Measurements from ENCODE around the gene EXOC8. TPM values are rescaled to one million over a fixed set of nuclear protein-coding genes. Genes with fewer than 3 reads are reported as not detected.

Gene EXOC8
- polyA plus RNA-seq, 1 donor = 13.7 TPM

DNA sequence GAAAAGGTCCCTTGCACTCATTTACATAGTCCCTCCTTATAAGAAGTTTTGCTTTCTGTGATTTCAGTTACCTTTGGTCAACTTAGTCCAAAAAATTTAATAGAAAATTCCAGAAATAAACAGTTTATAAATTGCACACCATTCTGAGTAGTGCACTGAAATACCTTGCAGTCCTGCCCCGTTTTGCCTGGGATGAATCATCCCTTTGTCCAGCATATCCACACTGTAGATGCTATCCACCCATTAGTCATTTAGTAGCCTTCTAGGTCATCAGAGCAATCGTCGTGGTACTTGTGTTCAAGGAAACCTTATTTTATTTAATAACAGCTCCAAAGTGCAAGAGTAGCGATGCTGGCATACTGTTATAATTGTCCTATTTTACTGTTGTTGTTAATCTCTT, 38.4 kb upstream of the EXOC8 start:
- H3K27me3 ChIP-seq (ENCODE audit: control insufficient read depth, insufficient read depth, low read length) = no peaks in the 10 kb centered on the region
- no peaks in the 10 kb centered on the region for H3K4me1 ChIP-seq (ENCODE audit: control insufficient read depth, insufficient read depth, low read length)
- no peaks in the 10 kb centered on the region for H3K9me3 ChIP-seq (ENCODE audit: control insufficient read depth, low read depth, low read length)
- no peak overlapping the region for H3K27ac ChIP-seq (ENCODE audit: low read length)
- peaks cover 6% of the 10 kb centered on the region for H3K36me3 ChIP-seq (ENCODE audit: control insufficient read depth, insufficient read depth, low read length)
- peak in 1 of 2 donors; percentile 22 for DNase-seq
- H3K4me3 ChIP-seq (ENCODE audit: low read length) = no peak overlapping the region
- no CpG with 5 or more reads among the region's 4 CpGs for WGBS (ENCODE audit: insufficient coverage, low lambda C conversion rate)

DNA sequence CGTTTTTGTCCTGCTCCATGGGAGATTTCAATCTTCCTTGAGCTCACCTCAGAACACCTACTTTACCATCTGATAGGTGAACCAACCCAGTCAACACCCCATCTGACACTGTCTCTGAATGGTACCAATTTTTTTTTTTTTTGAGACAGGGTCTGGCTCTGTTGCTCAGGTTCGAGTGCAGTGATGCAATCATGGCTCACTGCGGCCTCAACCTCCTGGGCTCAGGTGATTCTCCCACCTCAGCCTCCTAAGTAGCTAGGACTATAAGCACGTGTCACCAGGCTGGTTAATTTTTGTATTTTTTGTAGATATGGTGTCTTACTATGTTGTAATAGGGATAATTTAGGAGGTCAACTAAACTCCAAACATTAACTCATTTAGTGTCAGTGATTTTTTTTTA, 36.7 kb upstream of the EXOC8 start:
- Histone ChIP-seq H3K9me3 (ENCODE audit: control insufficient read depth, low read depth, low read length) (no peaks in the 10 kb centered on the region), H3K27me3 (ENCODE audit: control insufficient read depth, insufficient read depth, low read length) (no peaks in the 10 kb centered on the region), H3K27ac (ENCODE audit: low read length) (no peak overlapping the region), H3K36me3 (ENCODE audit: control insufficient read depth, insufficient read depth, low read length) (peaks cover 10% of the 10 kb centered on the region), H3K4me1 (ENCODE audit: control insufficient read depth, insufficient read depth, low read length) (no peaks in the 10 kb centered on the region), H3K4me3 (ENCODE audit: low read length) (no peak overlapping the region)
- 100% methylated on average over 1 of the region's 4 CpGs for WGBS (ENCODE audit: insufficient coverage, low lambda C conversion rate)
- no peak for DNase-seq

DNA sequence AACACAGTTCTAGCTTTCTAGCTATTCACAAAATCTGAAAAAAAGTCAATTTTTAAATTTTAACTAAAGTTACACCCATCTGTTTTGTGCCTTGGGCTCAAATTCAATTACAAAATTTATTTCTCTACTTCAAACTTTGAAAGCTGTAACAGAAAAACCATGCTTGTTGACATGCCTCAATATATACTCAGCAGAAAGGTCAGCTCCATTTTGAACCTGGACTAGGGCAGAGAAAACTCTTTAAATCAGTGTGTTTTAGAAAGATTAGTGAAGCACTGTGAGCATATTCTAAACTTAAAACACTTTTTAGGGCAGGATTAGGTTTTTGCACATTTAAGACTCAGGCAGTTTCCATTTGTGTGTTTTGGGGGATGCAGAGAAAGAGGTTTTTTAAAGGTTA, 34.8 kb upstream of the EXOC8 start:
- Histone ChIP-seq H3K4me1 (ENCODE audit: control insufficient read depth, insufficient read depth, low read length) (no peaks in the 10 kb centered on the region), H3K27ac (ENCODE audit: low read length) (no peak overlapping the region), H3K27me3 (ENCODE audit: control insufficient read depth, insufficient read depth, low read length) (no peaks in the 10 kb centered on the region), H3K4me3 (ENCODE audit: low read length) (no peak overlapping the region), H3K9me3 (ENCODE audit: control insufficient read depth, low read depth, low read length) (no peaks in the 10 kb centered on the region), H3K36me3 (ENCODE audit: control insufficient read depth, insufficient read depth, low read length) (peaks cover 17% of the 10 kb centered on the region)
- no peak for DNase-seq

DNA sequence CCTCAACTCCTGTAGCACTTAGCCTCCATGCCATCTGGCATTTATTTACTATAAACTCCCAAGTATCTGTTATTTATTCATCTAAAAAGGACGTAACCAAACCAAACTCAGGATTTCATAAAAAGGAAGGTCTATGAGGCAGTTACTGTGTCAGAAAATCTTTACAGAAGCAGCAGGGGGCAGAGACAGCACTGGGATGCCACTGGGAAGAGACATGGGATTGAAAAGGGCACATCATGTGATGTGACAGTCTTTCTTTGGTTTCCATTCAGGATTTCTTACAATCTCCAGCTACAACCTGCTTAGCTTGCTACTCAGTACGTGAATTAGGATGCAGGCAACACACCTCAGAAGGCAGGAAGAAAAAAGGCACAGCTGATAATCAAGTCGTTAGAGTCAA, 31.6 kb upstream of the EXOC8 start:
- Histone ChIP-seq H3K36me3 (ENCODE audit: control insufficient read depth, insufficient read depth, low read length) (peaks cover 20% of the 10 kb centered on the region), H3K27me3 (ENCODE audit: control insufficient read depth, insufficient read depth, low read length) (no peaks in the 10 kb centered on the region), H3K27ac (ENCODE audit: low read length) (no peak overlapping the region), H3K4me1 (ENCODE audit: control insufficient read depth, insufficient read depth, low read length) (no peaks in the 10 kb centered on the region), H3K9me3 (ENCODE audit: control insufficient read depth, low read depth, low read length) (no peaks in the 10 kb centered on the region), H3K4me3 (ENCODE audit: low read length) (no peak overlapping the region)
- no CpG with 5 or more reads among the region's 3 CpGs for WGBS (ENCODE audit: insufficient coverage, low lambda C conversion rate)
- peak in 1 of 2 donors; percentile 7 for DNase-seq

DNA sequence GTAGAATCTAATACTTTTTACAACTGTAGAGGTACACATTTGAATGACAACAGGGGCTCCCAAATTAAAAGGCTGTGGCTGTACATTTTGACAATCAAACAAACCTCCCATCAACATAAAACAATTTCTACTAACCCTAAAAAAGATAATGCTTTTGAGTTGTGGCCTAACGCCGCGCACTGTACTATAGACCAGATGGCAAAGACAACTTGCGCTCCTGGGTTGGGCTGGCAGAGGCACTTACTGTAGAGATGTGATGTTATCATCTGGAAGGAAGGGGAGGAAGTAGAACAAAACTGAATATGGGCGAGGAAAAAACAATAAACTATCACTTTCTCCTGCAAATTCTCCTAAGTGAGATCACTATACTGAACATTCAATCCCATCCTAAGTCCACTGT, 26.5 kb upstream of the EXOC8 start:
- WGBS (ENCODE audit: insufficient coverage, low lambda C conversion rate) = no CpG with 5 or more reads among the region's 5 CpGs
- no peak overlapping the region for H3K27ac ChIP-seq (ENCODE audit: low read length)
- H3K27me3 ChIP-seq (ENCODE audit: control insufficient read depth, insufficient read depth, low read length) = no peaks in the 10 kb centered on the region
- DNase-seq = no peak
- H3K4me3 ChIP-seq (ENCODE audit: low read length) = no peak overlapping the region
- H3K9me3 ChIP-seq (ENCODE audit: control insufficient read depth, low read depth, low read length) = no peaks in the 10 kb centered on the region
- H3K36me3 ChIP-seq (ENCODE audit: control insufficient read depth, insufficient read depth, low read length) = peaks cover 14% of the 10 kb centered on the region
- no peaks in the 10 kb centered on the region for H3K4me1 ChIP-seq (ENCODE audit: control insufficient read depth, insufficient read depth, low read length)

DNA sequence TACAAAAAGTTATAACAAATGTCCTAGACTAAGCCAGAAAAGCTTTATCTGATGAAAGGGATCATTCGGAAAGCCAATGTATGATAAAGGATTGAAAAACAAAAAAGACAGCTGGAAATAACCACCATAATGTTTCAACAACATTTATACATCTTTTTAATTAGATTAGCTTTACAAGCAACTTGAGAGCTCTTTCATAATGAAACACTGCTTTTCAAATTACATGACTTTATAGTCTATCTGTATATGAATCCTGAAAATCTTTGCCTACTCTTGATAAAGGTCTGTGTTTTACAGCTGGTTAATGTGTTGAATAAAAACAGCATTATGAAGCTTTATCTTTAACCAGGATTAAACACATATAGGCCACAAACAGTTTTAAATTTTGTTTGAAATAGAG, 26.0 kb upstream of the EXOC8 start:
- H3K4me3 ChIP-seq (ENCODE audit: low read length) = no peak overlapping the region
- peaks cover 11% of the 10 kb centered on the region for H3K36me3 ChIP-seq (ENCODE audit: control insufficient read depth, insufficient read depth, low read length)
- WGBS (ENCODE audit: insufficient coverage, low lambda C conversion rate) = no CpG with 5 or more reads among the region's 1 CpG
- H3K9me3 ChIP-seq (ENCODE audit: control insufficient read depth, low read depth, low read length) = no peaks in the 10 kb centered on the region
- H3K27me3 ChIP-seq (ENCODE audit: control insufficient read depth, insufficient read depth, low read length) = no peaks in the 10 kb centered on the region
- no peak for DNase-seq
- H3K4me1 ChIP-seq (ENCODE audit: control insufficient read depth, insufficient read depth, low read length) = no peaks in the 10 kb centered on the region
- no peak overlapping the region for H3K27ac ChIP-seq (ENCODE audit: low read length)

DNA sequence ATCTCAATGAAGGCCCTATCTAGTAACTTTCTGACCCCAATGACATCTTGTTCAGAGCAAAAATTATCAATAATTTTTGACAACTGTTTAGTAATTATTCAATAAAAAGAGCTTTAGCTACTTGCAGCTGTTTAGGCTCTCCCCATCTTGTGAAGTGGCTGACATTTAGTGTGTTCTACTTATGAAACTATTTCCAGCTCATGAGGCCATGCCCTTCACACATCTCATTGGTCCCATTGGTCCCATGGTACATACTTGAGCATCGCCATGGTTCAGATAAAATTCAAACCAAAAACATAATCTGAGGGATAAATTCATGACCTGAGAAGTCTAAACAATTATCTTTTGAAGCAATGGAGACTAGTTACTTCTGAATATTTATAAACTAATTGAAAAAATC, 24.7 kb upstream of the EXOC8 start:
- H3K27ac ChIP-seq (ENCODE audit: low read length) = no peak overlapping the region
- no peaks in the 10 kb centered on the region for H3K4me1 ChIP-seq (ENCODE audit: control insufficient read depth, insufficient read depth, low read length)
- no CpG with 5 or more reads among the region's 1 CpG for WGBS (ENCODE audit: insufficient coverage, low lambda C conversion rate)
- no peak overlapping the region for H3K4me3 ChIP-seq (ENCODE audit: low read length)
- peaks cover 8% of the 10 kb centered on the region for H3K36me3 ChIP-seq (ENCODE audit: control insufficient read depth, insufficient read depth, low read length)
- no peak for DNase-seq
- H3K9me3 ChIP-seq (ENCODE audit: control insufficient read depth, low read depth, low read length) = no peaks in the 10 kb centered on the region
- H3K27me3 ChIP-seq (ENCODE audit: control insufficient read depth, insufficient read depth, low read length) = no peaks in the 10 kb centered on the region

DNA sequence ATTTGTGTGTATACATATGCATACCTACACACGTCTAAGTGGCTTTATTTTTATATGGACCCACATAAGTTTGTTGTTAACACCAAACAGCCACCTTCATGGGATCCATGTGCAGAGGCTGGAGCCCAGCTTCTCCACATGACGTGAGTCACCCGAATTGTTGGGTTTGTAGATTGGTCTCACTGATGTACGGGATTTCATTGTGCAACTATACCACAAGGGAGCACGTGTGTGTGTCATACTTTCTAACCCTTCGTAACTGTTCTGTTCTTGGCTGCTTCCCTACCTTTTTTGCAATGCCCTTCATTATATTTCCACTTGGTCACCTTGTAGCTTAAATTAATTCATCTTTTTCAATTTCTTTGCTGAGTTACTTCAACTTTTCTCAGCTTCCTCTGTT, 21.5 kb upstream of the EXOC8 start:
- DNase-seq = no peak
- peaks cover 5% of the 10 kb centered on the region for H3K36me3 ChIP-seq (ENCODE audit: control insufficient read depth, insufficient read depth, low read length)
- H3K4me3 ChIP-seq (ENCODE audit: low read length) = no peak overlapping the region
- H3K9me3 ChIP-seq (ENCODE audit: control insufficient read depth, low read depth, low read length) = no peaks in the 10 kb centered on the region
- H3K4me1 ChIP-seq (ENCODE audit: control insufficient read depth, insufficient read depth, low read length) = no peaks in the 10 kb centered on the region
- H3K27ac ChIP-seq (ENCODE audit: low read length) = no peak overlapping the region
- no peaks in the 10 kb centered on the region for H3K27me3 ChIP-seq (ENCODE audit: control insufficient read depth, insufficient read depth, low read length)
- 88% methylated on average over 1 of the region's 6 CpGs for whole genome bisulfite sequencing (ENCODE audit: insufficient coverage, low lambda C conversion rate)

DNA sequence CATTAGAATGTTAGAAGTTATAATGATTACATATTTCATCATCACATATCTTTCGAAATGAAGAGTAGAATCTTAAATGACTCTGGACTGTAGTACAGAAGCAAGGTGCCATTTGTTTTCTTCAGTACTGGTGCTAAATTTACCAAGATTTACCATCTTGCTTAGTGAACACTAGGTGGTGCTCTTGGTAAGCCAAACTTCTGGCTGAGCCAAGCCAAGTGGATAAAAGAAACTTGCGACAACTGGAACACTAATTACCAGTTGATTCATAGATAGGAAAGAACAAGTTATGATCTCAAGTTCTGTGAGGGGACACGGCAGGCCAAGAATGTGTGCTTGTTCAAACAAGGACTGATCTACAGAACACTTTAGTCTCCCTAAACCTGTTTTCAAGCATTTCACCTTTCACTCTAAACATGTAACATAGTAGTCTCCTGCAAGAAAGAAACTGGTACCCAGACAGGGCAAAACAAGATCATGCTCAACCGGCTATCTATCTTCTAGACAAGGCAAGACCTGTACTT, 20.2 kb upstream of the EXOC8 start:
- Histone ChIP-seq H3K27me3 (ENCODE audit: control insufficient read depth, insufficient read depth, low read length) (no peaks in the 10 kb centered on the region), H3K27ac (ENCODE audit: low read length) (no peak overlapping the region), H3K9me3 (ENCODE audit: control insufficient read depth, low read depth, low read length) (no peaks in the 10 kb centered on the region), H3K4me3 (ENCODE audit: low read length) (no peak overlapping the region), H3K36me3 (ENCODE audit: control insufficient read depth, insufficient read depth, low read length) (peaks cover 8% of the 10 kb centered on the region), H3K4me1 (ENCODE audit: control insufficient read depth, insufficient read depth, low read length) (no peaks in the 10 kb centered on the region)
- peak; percentile 43 to 64 for DNase-seq
- WGBS (ENCODE audit: insufficient coverage, low lambda C conversion rate) = 15% methylated on average over 2 of the region's 4 CpGs

DNA sequence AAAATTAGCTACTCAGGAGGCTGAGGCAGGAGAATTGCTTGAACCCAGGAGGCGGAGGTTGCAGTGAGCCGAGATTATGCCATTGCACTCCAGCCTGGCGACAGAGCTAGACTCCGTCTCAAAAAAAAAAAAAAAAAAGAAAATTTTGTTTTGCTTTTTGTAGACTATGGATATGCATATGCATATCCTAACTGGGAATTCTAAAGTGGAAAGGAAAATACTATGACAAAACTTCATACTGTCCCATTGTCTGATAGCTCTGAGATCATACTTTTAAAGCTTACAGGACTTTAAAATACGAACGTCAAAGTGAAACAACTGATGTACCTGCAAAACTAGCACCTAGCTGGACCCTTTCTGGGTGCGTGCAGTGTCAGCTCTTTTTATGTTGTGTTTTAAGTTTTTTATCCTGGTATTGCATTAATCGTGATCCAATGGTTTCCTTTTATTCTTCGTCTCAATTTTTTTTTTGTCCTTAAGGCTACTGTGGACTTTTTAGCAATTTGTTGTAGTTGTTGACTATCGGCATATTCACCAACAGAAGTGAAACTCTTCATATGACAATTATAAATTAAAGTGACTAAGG, 19.6 kb upstream of the EXOC8 start:
- H3K9me3 ChIP-seq (ENCODE audit: control insufficient read depth, low read depth, low read length) = no peaks in the 10 kb centered on the region
- DNase-seq = no peak
- no peak overlapping the region for H3K4me3 ChIP-seq (ENCODE audit: low read length)
- H3K4me1 ChIP-seq (ENCODE audit: control insufficient read depth, insufficient read depth, low read length) = no peaks in the 10 kb centered on the region
- no peaks in the 10 kb centered on the region for H3K27me3 ChIP-seq (ENCODE audit: control insufficient read depth, insufficient read depth, low read length)
- H3K27ac ChIP-seq (ENCODE audit: low read length) = no peak overlapping the region
- WGBS (ENCODE audit: insufficient coverage, low lambda C conversion rate) = 82% methylated on average over 4 of the region's 10 CpGs
- peaks cover 13% of the 10 kb centered on the region for H3K36me3 ChIP-seq (ENCODE audit: control insufficient read depth, insufficient read depth, low read length)

DNA sequence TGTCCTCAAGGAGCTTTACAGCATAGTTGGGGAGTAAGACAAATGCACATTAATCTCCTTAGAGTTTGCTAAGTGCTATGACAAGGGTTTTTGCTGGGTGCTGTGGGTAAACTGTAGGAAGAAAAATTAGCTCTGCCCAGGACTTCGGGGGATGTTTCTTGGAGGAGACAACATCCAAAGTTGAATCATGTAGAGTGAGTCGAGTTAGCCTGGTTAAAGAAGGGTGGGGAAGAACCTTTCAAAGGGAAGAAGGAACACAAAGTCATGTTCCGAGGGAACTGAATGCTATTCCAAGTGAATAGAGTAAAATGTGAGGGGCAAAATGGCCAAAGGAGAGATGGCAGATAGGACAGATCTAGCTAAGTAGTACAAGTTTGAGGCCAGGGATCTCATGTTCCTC, 17.5 kb upstream of the EXOC8 start:
- Histone ChIP-seq H3K9me3 (ENCODE audit: control insufficient read depth, low read depth, low read length) (no peaks in the 10 kb centered on the region), H3K4me1 (ENCODE audit: control insufficient read depth, insufficient read depth, low read length) (no peaks in the 10 kb centered on the region), H3K4me3 (ENCODE audit: low read length) (no peak overlapping the region), H3K27me3 (ENCODE audit: control insufficient read depth, insufficient read depth, low read length) (no peaks in the 10 kb centered on the region), H3K27ac (ENCODE audit: low read length) (no peak overlapping the region), H3K36me3 (ENCODE audit: control insufficient read depth, insufficient read depth, low read length) (peaks cover 19% of the 10 kb centered on the region)
- DNase-seq = no peak
- 93% methylated on average over 3 of the region's 3 CpGs for WGBS (ENCODE audit: insufficient coverage, low lambda C conversion rate)

Data from large intestine (tissue), 3 donors.